HK-2 (cell line): Measurements from ENCODE around the gene EFNA3.
"Not testable (repeated sequence)": the region's sequence is repeated elsewhere in the genome, so short reads cannot be mapped to it uniquely, and the experiment has no call there.

Experiments used
- DNase-seq: peaks from one replicate; pipeline ENCODE4 v3.0.0-alpha.2; 2018; ENCODE audit not compliant: unreplicated experiment

The EFNA3 gene

GRCh38 chr1:155110381-155110780, 31.7 kb downstream of the EFNA3 start:
- DNase-seq, result no peak

GRCh38 chr1:155110826-155111225, 32.2 kb downstream of the EFNA3 start:
- DNase-seq, result no peak

GRCh38 chr1:155113450-155113980, 34.9 kb downstream of the EFNA3 start:
- DNase-seq, result no peak

- DNase-seq, result no peak
Measured at GRCh38 chr1:155116113-155116764, 37.6 kb downstream of the EFNA3 start.

- DNase-seq, result no peak
Measured at GRCh38 chr1:155117610-155118009, 39.0 kb downstream of the EFNA3 start.

- DNase-seq, result not testable (repeated sequence)
Measured at GRCh38 chr1:155118090-155118489, 39.5 kb downstream of the EFNA3 start.

GRCh38 chr1:155120253-155120652, 41.6 kb downstream of the EFNA3 start:
- DNase-seq, result no peak

GRCh38 chr1:155121249-155121648, 42.6 kb downstream of the EFNA3 start:
- DNase-seq, result no peak

- no peak for DNase-seq
Measured at GRCh38 chr1:155122308-155122707, 43.7 kb downstream of the EFNA3 start.

- no peak for DNase-seq
Measured at GRCh38 chr1:155123801-155124200, 45.2 kb downstream of the EFNA3 start.

GRCh38 chr1:155124503-155125463, 46.1 kb downstream of the EFNA3 start:
- DNase-seq, result peak; percentile 13

- no peak for DNase-seq
Measured at GRCh38 chr1:155125511-155125945, 46.9 kb downstream of the EFNA3 start.

- DNase-seq, result peak; percentile 33
Measured at GRCh38 chr1:155125946-155126555, 47.4 kb downstream of the EFNA3 start.

GRCh38 chr1:155126556-155127104, 48.0 kb downstream of the EFNA3 start:
- peak; percentile 17 for DNase-seq

GRCh38 chr1:155127105-155127966, 48.7 kb downstream of the EFNA3 start, which contains the start of gene EFNA1:
Gene EFNA1, plus strand, starts transcription at chr1:155127876. Its CDS starts 102 bp downstream, at chr1:155127978.
- peak; percentile 58 for DNase-seq

GRCh38 chr1:155127967-155128754, 49.5 kb downstream of the EFNA3 start:
- DNase-seq, result no peak

- no peak for DNase-seq
Measured at GRCh38 chr1:155128755-155129473, 50.3 kb downstream of the EFNA3 start.

- DNase-seq, result no peak
Measured at GRCh38 chr1:155130272-155131006, 51.8 kb downstream of the EFNA3 start.

GRCh38 chr1:155131285-155131684, 52.6 kb downstream of the EFNA3 start:
- no peak for DNase-seq
